ENCODE data around the gene PPP2R3A. TPM values are rescaled to one million over a fixed set of nuclear protein-coding genes. Genes with fewer than 3 reads are reported as not detected.

The PPP2R3A gene
- total RNA-seq, 4 donors from 2014 or later = 16.8 to 30.3 (median 25.6) TPM

DNA sequence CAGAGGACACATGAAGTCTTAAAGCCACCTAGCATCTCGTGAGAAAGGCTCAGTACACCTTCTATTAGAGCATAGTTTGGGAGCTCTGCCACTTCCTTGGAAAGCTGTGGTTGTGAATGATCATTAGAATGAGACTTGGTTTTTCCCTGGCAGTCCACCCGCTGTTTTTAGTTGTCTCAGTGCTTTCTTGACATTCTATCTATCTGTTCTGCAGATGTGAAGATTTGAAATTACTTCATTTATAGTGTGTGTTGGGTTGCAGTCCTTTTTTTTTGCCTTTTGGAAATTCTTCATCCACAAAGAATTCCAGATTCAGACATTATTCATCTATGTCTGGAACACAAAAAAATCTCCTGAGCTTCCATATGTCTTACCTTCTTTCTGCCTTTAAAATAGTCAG, 23.7 kb downstream of the PPP2R3A start:
- H3K4me3 ChIP-seq = no peak overlapping the region
- intact Hi-C loops (cut with DNase I; ENCODE audit: low total_unique reads) (no loop called here), in situ Hi-C loops (cut with MboI; ENCODE audit: low sequenced_read_pairs in 4 of 4) (no loop called here)
- no peaks in the 10 kb centered on the region for H3K27me3 ChIP-seq
- no peak for DNase-seq
- TF ChIP-seq CTCF (IDR thresholded peaks at IDR 0.05 in 4 of 5, conservative IDR thresholded peaks at IDR 0.05 in 1 of 5) (no peak), POLR2A (IDR thresholded peaks at IDR 0.05) (no peak)
- no peak overlapping the region for H3K27ac ChIP-seq
- peaks cover 32 to 46% of the 10 kb centered on the region in 2 donors for H3K4me1 ChIP-seq
- no peaks in the 10 kb centered on the region for H3K9me3 ChIP-seq
- no peaks in the 10 kb centered on the region for H3K36me3 ChIP-seq
- ATAC-seq = no peak

DNA sequence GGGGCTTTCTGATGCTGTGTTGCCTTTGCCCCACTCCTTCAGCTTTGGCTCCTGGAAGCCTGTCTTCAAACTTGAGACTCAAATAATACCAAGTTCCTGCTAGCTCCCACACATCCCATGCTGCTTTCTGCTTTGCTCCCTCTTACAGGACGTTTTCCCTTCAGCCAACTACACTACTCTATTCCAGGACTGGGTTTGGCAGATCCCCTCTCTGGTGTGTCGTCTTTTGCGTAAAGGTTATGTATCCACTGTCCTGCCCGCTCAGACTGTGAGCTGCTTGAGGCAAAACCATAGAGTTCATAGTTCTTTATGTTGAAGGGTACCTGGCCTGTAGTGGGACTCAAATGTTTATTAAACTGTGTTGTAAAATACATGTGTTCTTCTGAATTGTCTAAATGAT, 25.4 kb downstream of the PPP2R3A start:
- peak overlapping the region; percentile 32 to 42 (median 40) for H3K27ac ChIP-seq
- peaks cover 37 to 46% of the 10 kb centered on the region in 2 donors for H3K4me1 ChIP-seq
- TF ChIP-seq CTCF (IDR thresholded peaks at IDR 0.05 in 4 of 5, conservative IDR thresholded peaks at IDR 0.05 in 1 of 5) (no peak), POLR2A (IDR thresholded peaks at IDR 0.05) (no peak)
- no peaks in the 10 kb centered on the region for H3K9me3 ChIP-seq
- peak in 1 of 2 donors; percentile 46 for DNase-seq
- peak; percentile 75 to 95 for ATAC-seq
- H3K4me3 ChIP-seq = no peak overlapping the region
- in situ Hi-C loops (cut with MboI; ENCODE audit: low sequenced_read_pairs in 4 of 4) = no loop called here
- no peaks in the 10 kb centered on the region for H3K27me3 ChIP-seq
- intact Hi-C loops (cut with DNase I; ENCODE audit: low total_unique reads) = loop anchor here (2.0 kb wide), 1 partner anchor 24 kb away; no protein-coding TSS in a partner anchor
- no peaks in the 10 kb centered on the region for H3K36me3 ChIP-seq

DNA sequence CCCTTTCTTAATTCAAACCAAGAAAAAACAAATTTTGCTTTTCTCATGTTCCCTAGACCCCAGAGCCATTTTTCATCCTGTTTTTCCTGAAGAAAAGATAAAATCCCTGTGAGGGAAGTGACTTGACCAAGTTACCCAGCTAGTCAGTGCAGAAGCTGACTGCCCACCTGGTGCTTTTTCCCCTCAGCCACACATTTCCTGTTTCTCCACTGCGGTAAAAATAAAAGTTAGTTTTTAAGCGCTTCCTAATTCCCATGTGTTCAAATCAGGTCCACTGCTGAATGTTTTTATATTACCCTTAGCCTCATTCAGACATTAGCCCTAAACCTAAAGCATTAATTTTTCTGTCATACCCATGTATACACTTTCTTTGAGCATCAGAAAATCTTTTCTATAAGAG, 26.1 kb downstream of the PPP2R3A start:
- in situ Hi-C loops (cut with MboI; ENCODE audit: low sequenced_read_pairs in 4 of 4) (no loop called here), intact Hi-C loops (cut with DNase I; ENCODE audit: low total_unique reads) (loop anchor here (2.0 kb wide), 2 partner anchors 25 to 31 kb away; no protein-coding TSS in a partner anchor)
- peaks cover 37 to 49% of the 10 kb centered on the region in 2 donors for H3K4me1 ChIP-seq
- ATAC-seq (no peak), DNase-seq (no peak)
- no peak overlapping the region for H3K4me3 ChIP-seq
- H3K27me3 ChIP-seq = no peaks in the 10 kb centered on the region
- H3K36me3 ChIP-seq = no peaks in the 10 kb centered on the region
- H3K27ac ChIP-seq = peak overlapping the region; percentile 32 to 42 (median 40)
- TF ChIP-seq POLR2A (IDR thresholded peaks at IDR 0.05) (no peak), CTCF (IDR thresholded peaks at IDR 0.05 in 4 of 5, conservative IDR thresholded peaks at IDR 0.05 in 1 of 5) (no peak)
- no peaks in the 10 kb centered on the region for H3K9me3 ChIP-seq

DNA sequence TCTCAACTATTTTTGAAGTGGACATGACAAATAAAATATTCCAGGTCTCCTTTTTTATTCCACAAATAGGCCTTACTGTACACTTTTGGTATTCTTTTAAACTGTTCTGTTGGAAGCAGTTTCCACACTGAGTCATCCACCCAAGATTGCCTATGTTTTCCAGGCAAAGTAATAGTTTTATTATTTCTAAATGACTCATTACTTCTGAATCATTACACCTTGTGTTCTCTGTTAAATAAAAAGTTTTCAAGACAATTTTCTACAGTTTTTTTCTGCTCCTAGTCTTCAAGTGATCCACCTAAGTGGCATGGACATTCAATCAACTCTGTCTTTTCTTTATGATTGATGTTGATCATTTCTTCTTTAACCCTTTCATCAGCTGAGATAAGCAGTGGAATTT, 26.5 kb downstream of the PPP2R3A start:
- no peaks in the 10 kb centered on the region for H3K36me3 ChIP-seq
- intact Hi-C loops (cut with DNase I; ENCODE audit: low total_unique reads) (loop anchor here (2.0 kb wide), 1 partner anchor 31 kb away; no protein-coding TSS in a partner anchor), in situ Hi-C loops (cut with MboI; ENCODE audit: low sequenced_read_pairs in 4 of 4) (no loop called here)
- H3K27ac ChIP-seq = peak overlapping the region; percentile 7 to 42 (median 40)
- no peak for TF ChIP-seq CTCF (IDR thresholded peaks at IDR 0.05 in 4 of 5, conservative IDR thresholded peaks at IDR 0.05 in 1 of 5)
- TF ChIP-seq POLR2A (IDR thresholded peaks at IDR 0.05) = no peak
- no peaks in the 10 kb centered on the region for H3K9me3 ChIP-seq
- DNase-seq (no peak), ATAC-seq (peak in 1 of 2 donors; percentile 62)
- H3K4me3 ChIP-seq = no peak overlapping the region
- H3K4me1 ChIP-seq = peaks cover 37 to 49% of the 10 kb centered on the region in 2 donors
- H3K27me3 ChIP-seq = no peaks in the 10 kb centered on the region

Measured in gastrocnemius medialis (tissue), 4 donors.